ENCODE data around the gene ERICH2.

Gene ERICH2

DNA sequence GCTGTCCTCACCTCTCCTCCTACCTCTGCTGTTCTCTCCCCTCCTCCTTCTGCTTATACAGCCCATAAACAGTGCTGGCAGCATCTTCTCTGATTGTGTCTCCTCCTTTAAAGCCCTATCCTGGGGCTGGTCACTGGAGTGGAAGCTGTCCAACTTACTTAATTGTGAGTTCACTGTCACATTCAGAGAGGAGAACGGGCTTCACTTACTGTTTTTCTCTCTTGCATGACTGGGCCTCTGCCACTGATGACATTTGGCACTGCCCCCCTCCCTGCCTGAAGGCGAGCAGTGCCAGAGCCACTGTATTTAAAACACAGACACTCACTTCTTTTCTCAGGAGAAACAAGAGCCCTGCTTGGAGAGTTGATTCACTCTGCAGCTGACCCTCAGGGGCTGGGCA lies 58.9 kb downstream of the ERICH2 start:
- TF ChIP-seq CTCF (IDR thresholded peaks at IDR 0.05; ENCODE audit: low read depth, low read length): no peak
- Histone ChIP-seq H3K9me3 (ENCODE audit: severe bottlenecking) (no peaks in the 10 kb centered on the region), H3K27me3 (ENCODE audit: insufficient read depth, low read depth, severe bottlenecking) (no peaks in the 10 kb centered on the region), H3K36me3 (peaks cover 4% of the 10 kb centered on the region), H3K27ac (no peak overlapping the region), H3K4me3 (ENCODE audit: low read depth, low read length) (no peak overlapping the region)
- no peak for DNase-seq

DNA sequence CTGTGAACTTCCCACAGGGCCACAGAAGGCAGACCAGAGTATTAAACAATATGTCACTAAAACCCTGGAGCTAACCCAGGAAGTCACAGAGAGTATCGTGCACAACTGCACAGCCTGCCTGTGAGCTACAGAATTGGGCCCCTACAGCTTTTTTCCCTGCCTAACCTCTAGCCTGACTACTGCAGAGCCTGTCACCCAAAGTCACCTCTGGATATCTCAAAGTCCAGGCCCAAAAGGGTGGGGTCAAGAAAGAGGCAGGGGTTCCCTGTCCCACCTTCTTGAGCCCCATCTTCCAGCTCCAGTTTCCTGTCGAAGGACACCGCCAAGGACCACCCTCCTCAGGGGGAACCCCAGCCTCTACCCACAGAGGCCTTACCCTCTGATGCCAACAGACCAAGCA lies 60.0 kb downstream of the ERICH2 start:
- no peaks in the 10 kb centered on the region for H3K9me3 ChIP-seq (ENCODE audit: severe bottlenecking)
- no peak overlapping the region for H3K4me3 ChIP-seq (ENCODE audit: low read depth, low read length)
- DNase-seq: no peak
- TF ChIP-seq CTCF (IDR thresholded peaks at IDR 0.05; ENCODE audit: low read depth, low read length): no peak
- H3K27ac ChIP-seq: no peak overlapping the region
- peaks cover 4% of the 10 kb centered on the region for H3K36me3 ChIP-seq
- no peaks in the 10 kb centered on the region for H3K27me3 ChIP-seq (ENCODE audit: insufficient read depth, low read depth, severe bottlenecking)

DNA sequence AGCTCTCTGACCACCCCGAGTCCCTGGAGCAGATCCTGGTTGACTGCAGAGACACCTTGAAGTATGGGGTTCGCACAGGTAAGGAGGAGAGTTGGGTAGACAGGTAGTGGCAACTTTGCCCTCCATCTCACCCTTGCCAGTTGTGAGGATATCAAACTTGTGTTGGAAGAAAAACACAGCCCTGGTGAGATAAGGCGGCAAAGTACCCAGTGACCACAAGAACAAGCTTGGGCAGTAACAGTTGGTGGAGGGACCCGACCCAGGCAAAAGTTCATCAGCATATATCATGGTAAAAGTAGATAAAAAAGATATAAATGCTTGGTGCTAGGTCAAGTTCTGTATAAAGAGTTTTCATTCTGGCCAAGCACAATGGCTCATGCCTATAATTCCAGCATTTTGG lies 60.9 kb downstream of the ERICH2 start:
- peaks cover 4% of the 10 kb centered on the region for H3K36me3 ChIP-seq

DNA sequence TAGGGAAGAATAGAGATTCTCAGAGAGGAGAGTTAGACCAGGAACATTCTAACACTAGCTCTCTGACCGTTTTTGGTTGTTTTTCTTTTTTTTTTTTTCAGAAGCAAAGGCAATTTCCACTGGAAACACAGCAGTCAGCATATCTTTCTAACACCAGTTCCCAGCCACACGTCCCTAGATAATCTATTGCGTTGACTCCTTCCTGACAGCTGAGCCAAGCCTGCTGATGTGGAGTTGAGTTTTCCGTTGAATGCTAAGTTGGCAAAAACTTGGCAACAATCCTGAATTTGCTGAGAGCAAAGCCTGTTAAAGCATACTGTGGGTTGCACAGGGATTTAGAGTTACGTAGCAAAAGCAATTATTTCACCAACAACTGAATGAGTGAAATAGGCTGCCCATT lies 65.8 kb downstream of the ERICH2 start:
- DNase-seq: no peak
- H3K9me3 ChIP-seq (ENCODE audit: severe bottlenecking): no peaks in the 10 kb centered on the region
- no peaks in the 10 kb centered on the region for H3K27me3 ChIP-seq (ENCODE audit: insufficient read depth, low read depth, severe bottlenecking)
- H3K27ac ChIP-seq: no peak overlapping the region
- no peak for TF ChIP-seq CTCF (IDR thresholded peaks at IDR 0.05; ENCODE audit: low read depth, low read length)
- no peak overlapping the region for H3K4me3 ChIP-seq (ENCODE audit: low read depth, low read length)
- peaks cover 6% of the 10 kb centered on the region for H3K36me3 ChIP-seq

More for the DNA sequence above, 60.9 kb downstream of the ERICH2 start:
- H3K27ac ChIP-seq: no peak overlapping the region
- H3K27me3 ChIP-seq (ENCODE audit: insufficient read depth, low read depth, severe bottlenecking): no peaks in the 10 kb centered on the region
- no peak for TF ChIP-seq CTCF (IDR thresholded peaks at IDR 0.05; ENCODE audit: low read depth, low read length)
- H3K9me3 ChIP-seq (ENCODE audit: severe bottlenecking): no peaks in the 10 kb centered on the region
- DNase-seq: no peak
- no peak overlapping the region for H3K4me3 ChIP-seq (ENCODE audit: low read depth, low read length)

GRCh38 chr2:170840717-170841210 lies 70.6 kb downstream of the ERICH2 start:
- H3K4me3 ChIP-seq (ENCODE audit: low read depth, low read length): no peak overlapping the region
- H3K36me3 ChIP-seq: 0 out of 2 replicates have a peak, but pooled peaks cover 3% of the 10 kb centered on the region
- no peak for TF ChIP-seq CTCF (IDR thresholded peaks at IDR 0.05; ENCODE audit: low read depth, low read length)
- no peak for DNase-seq
- no peak overlapping the region for H3K27ac ChIP-seq
- H3K9me3 ChIP-seq (ENCODE audit: severe bottlenecking): no peaks in the 10 kb centered on the region
- no peaks in the 10 kb centered on the region for H3K27me3 ChIP-seq (ENCODE audit: insufficient read depth, low read depth, severe bottlenecking)

GRCh38 chr2:170842785-170843184 lies 72.6 kb downstream of the ERICH2 start:
- no peak for TF ChIP-seq CTCF (IDR thresholded peaks at IDR 0.05; ENCODE audit: low read depth, low read length)
- H3K27me3 ChIP-seq (ENCODE audit: insufficient read depth, low read depth, severe bottlenecking): no peaks in the 10 kb centered on the region
- no peak overlapping the region for H3K27ac ChIP-seq
- DNase-seq: no peak
- no peak overlapping the region for H3K4me3 ChIP-seq (ENCODE audit: low read depth, low read length)
- no peaks in the 10 kb centered on the region for H3K9me3 ChIP-seq (ENCODE audit: severe bottlenecking)
- H3K36me3 ChIP-seq: 0 out of 2 replicates have a peak, but pooled peaks cover 3% of the 10 kb centered on the region
